Measurements from ENCODE around the gene CHST8.
"Not testable (repeated sequence)": the region's sequence is repeated elsewhere in the genome, so short reads cannot be mapped to it uniquely, and the experiment has no call there.

DNA sequence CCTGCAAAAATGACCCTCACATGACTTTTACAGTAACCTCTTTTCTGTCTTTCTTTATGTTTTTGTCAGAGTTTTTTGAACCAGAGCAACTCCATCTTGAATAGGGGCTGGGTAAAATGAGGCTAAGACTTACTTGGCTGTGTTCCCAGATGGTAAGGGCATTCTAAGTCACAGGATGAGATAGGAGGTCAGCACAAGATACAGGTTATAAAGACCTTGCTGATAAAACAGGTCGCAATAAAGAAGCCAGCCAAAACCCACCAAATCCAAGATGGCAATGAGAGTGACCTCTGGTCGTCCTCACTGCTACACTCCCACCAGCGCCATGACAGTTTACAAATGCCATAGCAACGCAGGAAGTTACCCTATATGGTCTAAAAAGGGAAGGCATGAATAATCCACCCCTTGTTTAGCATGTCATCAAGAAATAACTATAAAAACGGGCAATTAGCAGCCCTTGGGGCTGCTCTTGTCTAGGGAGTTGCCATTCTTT is 15.9 kb upstream of the CHST8 start:
- not testable (repeated sequence) for TF ChIP-seq CTCF, POLR2A, EP300 (IDR thresholded peaks at IDR 0.05)
